GM11168 (cell line): ENCODE measurements around the gene TRERF1.
"Not testable (repeated sequence)": the region's sequence is repeated elsewhere in the genome, so short reads cannot be mapped to it uniquely, and the experiment has no call there.

ENCODE experiments used
- in situ Hi-C: fragments of 300-500 bp; cut with MboI; formaldehyde crosslinking; loops from one replicate; pipeline ENCODE4 v1.12.0; 2022; ENCODE audit warnings: low sequenced_read_pairs; ENCODE audit not compliant: unreplicated experiment

Gene TRERF1

DNA sequence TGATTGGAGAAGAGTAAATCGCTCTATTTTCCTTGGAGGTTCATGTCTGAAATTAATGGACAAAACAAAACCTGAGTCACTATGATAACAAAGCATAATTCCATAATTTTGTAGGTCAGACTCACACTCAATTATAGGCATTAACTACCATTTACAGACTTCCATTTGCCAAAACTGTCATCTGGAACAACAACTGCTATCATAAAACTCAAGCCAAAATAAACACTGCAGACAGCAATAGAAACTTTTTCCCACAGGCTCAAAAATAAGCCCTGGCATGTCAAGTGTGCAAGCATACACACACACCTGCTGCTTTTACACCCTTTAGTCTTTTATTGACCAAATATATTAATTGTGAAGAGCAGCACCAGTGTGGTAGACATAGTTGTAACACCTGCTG lies 241.2 kb downstream of the TRERF1 start:
- in situ Hi-C loops = no loop called here

DNA sequence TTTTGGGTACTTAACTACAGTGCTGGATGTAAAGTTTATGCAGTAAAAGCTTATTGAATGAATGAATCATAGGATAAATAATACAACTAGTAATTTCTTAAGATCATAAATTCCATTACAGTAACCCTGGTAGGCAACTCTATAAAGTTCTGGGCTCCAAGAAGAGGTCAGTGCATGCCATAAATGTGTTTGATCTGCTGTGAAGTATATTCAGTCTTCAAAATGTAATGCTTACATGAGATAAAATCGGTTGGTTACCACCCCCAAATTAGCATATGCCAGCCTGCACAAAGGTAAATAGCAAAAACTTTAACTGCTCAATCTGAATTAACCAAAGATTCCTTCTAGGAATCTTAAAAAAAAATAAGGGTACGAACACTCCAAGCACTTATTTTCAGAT lies 244.2 kb downstream of the TRERF1 start:
- in situ Hi-C loops = not testable (repeated sequence)

DNA sequence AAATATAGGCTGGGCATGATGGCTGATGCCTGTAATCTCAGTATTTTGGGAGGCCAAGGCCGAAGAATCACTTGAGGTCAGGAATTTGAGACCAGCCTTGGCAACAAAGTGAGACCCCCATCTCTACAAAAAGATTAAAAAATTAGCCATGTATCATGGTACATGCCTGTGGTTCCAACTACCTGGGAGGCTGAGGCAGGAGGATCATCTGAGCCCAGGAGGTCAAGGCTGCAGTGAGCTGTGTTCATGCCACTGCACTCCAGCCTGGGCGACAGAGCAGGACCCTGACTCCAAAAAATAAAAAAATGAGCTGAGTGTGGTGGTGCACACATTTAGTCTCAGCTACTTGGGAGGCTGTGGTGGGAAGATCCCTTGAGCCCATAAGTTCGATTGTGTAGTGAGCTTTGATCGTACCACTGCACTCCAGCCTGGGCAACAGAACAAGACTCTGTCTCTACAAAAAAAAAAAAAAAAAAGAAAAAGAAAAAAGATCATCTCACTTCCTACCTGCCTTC lies 246.9 kb downstream of the TRERF1 start:
- in situ Hi-C loops = no loop called here

DNA sequence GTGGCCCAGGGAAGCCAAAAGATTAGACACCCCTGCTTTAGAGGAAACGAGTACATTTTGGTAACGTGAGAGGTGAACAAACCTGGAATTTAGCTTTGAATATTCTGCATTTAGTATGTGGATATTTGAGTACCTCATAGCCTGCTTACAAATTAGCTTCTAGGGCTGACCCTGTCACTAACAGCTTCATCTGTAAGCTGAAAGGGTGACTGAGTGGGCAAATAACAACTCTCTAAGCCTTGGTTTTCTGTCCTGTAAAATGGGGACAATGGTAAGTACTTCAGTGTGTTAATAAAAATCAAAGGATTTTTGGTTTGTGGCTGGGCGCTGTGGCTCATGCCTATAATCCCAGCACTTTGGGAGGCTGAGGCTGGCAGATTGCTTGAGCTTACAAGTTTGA lies 248.5 kb downstream of the TRERF1 start:
- in situ Hi-C loops = no loop called here

DNA sequence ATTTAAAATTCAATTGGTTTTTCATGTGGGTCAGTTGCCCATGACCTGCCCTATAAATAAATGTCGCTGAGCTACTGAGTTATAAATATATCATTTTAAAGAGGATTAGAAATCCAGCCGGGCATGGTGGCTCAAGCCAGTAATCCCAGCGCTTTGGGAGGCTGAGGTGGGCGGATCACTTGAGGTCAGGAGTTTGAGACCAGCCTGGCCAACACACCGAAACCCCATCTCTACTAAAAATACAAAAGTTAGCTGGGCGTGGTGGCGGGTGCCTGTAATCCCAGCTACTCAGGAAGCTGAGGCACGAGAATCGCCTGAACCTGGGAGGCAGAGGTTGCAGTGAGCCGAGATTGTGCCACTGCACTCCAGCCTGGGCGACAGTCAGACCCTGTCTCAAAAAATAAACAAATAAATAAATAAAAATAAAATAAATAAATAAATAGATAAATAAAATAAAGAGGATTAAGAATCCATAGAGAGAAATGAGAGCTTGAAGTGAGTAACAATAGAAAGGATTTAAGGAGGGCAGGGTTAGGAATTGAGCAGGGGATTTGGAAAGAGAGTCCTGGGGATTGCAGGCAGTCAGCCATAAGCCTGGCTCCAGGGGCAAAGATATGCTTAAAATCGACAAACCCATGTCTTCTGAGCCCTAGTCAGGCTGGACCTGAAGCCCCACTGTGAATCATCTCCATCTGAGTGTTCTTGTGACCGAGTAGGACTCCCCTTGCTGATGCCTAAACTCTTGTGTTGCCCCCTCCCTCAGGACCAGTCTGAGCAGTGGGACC lies 249.4 kb downstream of the TRERF1 start:
- in situ Hi-C loops = not testable (repeated sequence)

DNA sequence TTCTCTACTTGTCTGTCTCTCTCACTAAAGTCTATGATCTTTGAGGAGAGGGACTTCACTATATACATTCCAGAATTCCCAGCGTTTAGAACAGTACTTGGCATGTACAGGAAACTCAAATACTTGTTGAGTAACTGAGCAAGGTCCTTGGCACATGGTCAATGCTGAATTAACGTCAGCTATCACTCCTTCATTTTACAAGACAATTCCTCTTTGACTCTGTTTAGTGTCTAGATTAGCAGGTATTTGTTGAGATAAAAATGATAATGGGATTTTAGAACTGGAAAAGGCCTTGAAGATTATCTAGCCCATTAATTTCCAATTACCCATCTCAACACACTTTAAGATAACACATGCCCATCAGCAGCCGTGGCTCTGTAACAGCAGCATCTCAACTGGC lies 250.3 kb downstream of the TRERF1 start:
- in situ Hi-C loops = no loop called here

DNA sequence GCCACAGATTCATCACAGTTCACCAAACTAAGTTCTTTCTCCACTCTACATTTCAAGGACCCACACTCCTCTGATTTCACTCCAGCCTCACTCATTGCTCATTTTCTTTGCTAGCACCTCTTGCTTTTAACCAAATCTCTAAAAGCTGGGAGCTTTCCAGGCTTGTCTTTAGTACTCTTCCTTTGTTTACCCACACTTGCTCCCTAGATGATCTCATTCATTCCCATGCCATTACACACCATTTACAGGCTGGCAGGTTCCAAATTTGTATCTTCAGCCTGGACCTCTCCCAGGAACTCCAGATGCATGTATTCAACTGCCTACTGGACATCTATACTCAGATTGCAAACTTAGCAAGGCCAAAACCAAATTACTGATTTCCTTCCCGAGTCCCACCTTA lies 251.7 kb downstream of the TRERF1 start:
- in situ Hi-C loops = no loop called here

DNA sequence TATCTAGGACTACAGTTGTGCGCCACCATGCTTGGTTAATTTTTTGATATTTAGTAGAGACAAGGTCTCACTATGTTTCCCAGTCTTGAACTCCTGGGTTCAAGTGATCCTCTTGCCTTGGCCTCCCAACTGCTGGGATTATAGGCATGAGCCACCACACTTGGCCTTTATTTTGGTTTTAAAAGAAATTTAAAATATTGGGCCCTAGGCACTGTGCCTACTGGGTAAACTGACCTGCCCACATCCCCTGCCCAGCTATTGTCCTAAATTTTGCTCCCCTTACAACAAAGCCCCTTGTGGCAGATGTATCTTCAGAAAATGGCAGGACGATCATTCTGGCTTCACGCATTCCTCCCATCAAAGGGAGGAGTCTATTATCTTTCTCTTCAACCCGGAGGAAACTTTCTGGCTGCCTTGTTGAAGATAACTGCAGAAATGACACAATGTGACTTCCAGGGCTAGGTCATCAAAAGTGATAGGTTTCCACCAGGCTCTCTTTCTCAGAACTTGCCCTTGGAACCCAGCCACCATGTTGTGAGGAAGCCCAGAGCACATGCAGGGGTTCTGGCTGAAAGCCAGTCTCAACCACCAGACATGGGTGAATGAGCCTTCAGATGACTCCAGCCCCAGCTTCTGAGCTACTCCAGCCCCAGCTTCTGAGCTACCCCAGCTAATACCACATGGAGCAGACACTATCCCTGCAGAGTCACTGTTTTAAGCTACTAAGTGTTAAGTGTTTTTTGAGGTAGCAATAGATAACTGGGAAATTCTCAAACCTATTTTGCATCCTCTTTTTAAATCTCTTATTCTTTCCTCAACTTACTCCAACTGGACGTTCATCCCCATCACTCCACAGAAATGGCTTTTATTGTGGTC lies 252.4 kb downstream of the TRERF1 start:
- in situ Hi-C loops = no loop called here

DNA sequence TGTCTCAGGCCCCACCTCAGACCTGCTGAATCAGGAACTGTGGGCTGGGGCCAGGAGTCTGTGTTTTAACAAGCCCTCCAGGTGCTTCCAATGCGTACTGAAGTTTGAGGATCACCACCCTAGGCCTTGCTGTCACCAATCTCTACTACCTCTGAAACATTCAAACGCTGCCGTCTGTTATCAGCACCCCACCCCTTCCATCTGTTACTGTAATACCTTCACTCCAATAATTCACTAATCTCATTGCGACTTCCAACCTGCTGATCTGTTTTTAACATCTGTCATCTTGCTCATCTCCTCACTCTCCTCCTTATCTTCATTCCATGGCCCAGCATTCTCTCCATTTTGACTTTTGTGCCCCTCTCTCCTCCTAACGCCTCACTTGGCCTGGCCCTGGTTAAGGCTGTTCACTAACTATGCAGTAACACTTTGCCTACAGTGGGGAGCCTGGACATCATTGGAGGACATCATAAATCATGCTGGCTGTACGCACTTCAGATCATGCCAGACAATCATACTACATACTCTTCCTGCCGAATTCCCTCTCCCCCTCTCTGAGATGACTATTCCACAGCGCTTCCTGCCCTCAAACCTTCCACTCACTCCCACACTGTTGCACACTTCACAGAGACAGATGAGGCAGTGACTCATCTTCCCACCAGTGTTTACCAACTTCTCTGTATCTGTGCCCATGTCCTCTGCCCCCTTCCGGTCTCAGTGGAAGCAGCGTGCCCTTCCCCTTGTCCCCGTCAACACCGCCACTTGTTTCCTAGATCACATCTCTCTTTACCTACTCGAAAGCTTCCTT lies 254.0 kb downstream of the TRERF1 start:
- in situ Hi-C loops = no loop called here

DNA sequence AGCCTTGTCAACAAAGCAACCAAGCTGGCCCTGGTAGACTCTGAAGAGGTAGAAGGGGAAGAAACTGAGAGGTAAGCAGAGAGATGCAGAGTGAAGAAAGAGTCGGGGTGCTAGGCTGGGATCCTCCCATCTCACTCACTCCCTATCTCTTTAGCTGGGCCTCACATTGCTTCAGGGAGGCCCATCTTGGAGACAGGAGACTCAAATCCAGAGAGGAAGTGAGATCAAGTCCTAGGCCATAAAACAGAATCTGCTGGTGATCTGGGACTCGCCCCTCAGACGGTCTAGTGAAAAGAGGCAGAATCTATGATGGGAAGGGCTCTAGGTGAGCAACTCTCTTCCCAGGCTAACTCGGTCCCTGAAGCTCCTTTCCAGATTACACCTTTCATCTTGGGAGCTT lies 256.3 kb downstream of the TRERF1 start:
- in situ Hi-C loops = no loop called here

DNA sequence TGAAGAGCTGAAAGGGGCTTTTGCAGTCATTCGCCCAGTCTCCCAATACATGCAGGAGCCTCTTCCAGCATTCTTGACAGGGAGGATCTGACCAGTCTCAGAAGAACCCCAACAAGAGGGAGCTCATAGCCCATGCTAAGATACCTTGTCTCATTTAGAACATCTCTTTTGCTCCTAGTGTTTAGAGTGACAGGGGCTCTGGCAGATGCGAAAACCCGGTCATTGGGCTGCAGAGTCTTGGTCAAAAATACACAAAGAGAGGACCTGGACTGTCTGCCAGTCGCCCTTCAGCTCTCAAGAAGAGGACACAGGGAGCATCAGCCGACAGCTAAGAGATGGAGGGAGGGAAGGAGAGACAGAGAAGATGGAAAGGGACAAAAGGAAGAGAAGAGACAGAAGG lies 257.7 kb downstream of the TRERF1 start:
- in situ Hi-C loops = no loop called here

DNA sequence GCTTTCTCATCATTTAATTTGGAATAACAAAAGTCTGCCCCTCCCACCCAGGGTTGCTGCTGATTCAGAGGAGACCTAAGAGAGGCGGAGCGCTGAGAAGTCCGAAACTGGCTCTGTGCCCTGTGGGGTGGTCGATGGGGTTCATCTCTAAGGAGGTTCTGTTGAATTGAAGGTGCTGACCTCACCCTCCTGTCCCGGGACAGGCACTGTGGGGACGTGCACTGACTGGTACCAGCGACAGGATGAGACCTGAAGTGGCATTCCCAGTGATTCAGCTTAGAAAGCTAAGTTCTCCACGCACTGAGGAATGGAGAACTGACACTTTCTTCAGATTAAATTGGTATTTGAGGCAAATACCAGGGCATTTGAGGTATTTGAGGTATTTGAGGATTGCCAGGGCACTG lies 258.2 kb downstream of the TRERF1 start:
- in situ Hi-C loops = no loop called here

DNA sequence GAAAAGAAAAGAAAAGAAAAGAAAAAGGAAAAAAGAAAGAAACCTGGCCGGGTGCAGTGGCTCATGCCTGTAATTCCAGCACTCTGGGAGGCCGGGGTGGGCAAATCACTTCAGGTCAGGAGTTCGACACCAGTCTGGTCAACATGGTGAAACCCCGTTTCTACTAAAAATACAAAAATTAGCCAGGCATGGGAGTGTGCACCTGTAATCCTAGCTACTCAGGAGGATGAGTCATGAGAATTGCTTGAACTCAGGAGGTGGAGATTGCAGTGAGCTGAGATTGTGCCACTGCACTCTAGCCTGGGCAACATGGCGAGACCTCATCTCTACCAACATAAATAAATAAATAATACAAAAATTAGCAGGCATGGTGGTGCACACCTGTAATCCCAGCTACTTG lies 259.3 kb downstream of the TRERF1 start:
- in situ Hi-C loops = not testable (repeated sequence)

DNA sequence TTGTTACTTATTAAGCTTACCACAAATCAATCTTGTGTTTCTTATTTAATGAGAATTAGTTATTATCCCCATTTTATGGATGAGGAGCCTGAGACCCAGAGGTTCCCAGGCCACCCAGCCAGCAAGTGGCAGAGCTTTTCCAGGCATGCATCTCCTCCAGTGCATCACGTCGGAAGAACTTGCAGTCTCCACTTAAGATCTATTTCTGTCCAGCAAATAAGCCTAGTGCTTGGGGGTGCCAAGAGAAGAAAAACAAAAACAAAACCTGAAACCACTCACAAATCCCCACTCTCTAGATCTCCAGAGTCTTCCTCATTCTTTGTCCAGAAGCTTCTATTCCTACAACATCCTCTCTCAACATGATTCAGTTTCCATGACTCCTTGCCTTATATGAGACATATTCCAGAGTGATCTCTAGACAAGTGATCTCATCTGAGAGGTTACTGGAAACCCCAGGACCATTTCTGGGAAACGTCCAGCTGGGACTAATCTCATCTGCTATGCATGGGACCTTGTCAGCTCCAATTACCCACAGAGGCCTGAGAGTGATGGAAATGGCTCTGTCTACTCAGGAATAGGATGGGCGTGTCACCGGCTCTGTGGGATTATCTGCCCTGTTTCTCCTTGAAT lies 261.1 kb downstream of the TRERF1 start:
- in situ Hi-C loops = no loop called here

DNA sequence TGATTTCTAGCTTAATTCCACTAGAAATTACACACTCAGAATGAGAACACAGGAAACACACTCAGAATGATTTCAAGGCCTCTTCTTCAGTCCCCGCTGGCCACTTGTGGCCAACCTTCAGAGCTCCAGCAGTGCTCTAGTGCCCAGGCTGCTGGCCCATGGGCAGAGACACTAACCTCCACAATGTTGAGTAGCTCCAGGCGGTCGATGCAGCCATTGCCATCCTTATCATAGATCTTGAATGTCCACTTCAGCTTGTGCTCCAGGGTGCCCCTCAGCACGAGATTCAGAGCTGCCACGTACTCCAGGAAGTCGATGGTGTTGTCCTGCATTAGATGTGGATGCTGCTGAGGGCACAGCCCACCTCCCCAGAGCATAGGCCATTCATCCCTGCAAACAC lies 263.3 kb downstream of the TRERF1 start:
- in situ Hi-C loops = no loop called here

DNA sequence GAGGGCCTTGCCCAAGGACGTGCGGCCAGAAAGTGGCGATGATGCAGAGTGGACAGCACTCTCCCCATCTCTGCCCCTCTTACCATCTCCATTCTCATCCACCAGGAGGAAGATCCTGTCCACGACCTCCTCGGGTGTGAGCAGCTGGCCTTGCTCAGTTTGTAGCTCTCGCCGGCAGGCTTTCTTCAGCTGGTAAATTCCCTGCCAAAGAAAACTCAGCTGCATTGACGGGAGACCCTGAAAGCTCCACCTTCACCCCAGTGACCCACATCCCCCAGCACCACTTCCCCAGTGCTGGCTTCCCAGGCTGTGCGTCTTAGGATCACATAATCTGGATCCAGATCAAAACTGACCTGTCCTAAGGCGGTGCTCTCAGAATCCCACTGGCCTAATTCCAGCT lies 266.1 kb downstream of the TRERF1 start:
- in situ Hi-C loops = no loop called here

DNA sequence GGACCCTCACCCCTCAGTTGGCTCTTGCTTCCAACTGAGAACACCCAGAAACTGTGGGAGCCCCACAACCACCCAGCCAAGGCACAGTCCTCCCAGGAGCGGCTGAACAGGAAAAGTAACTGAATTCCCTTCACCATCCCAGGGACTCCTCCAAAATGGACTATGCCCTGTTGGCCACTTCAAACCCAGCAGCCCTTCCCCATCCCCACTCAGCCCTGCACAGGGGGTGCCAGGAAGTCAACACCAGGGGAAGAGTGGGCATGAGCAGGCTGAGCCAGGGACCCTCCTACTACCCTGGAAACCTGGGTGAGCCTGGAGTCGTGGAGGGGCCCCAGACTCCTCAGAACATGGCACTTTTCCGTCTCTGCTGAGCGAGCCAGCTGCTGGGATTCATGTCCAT lies 267.3 kb downstream of the TRERF1 start:
- in situ Hi-C loops = no loop called here

DNA sequence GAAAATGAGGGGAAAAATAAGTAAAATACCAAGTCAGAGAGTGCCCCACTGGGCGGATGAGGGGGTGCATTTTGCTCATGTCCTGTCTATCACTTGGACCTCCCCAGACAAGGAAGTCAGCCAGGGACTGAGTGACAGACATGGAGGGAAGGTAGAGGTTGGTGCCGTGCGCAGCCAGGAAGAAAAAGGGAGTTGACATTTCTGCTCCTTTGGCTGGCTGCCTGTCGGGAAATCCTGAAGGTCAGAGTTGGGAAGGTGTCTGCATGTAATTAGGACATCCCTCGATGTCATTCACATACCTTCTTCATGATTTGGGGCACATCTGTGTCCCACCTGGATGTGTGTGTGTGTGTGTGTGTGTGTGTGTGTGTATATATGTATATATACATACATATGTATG lies 269.6 kb downstream of the TRERF1 start:
- in situ Hi-C loops = no loop called here

DNA sequence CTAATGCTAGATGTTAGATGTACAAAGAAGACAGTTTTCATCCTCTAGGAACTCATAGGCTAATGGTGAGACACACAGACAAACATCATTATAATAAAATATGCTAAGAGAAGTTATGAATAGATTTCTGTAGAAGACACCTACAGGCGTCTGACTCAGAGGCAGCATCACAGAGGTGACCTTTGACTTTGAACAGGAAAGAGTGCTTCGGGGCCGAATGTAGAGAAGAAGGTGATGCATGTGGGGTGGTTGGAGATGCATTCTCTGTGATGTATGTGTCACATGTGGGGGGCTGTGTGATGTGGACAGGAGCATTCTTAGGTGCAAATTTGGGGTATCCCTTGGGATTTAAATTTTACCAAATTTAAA lies 271.8 kb downstream of the TRERF1 start:
- in situ Hi-C loops = no loop called here

DNA sequence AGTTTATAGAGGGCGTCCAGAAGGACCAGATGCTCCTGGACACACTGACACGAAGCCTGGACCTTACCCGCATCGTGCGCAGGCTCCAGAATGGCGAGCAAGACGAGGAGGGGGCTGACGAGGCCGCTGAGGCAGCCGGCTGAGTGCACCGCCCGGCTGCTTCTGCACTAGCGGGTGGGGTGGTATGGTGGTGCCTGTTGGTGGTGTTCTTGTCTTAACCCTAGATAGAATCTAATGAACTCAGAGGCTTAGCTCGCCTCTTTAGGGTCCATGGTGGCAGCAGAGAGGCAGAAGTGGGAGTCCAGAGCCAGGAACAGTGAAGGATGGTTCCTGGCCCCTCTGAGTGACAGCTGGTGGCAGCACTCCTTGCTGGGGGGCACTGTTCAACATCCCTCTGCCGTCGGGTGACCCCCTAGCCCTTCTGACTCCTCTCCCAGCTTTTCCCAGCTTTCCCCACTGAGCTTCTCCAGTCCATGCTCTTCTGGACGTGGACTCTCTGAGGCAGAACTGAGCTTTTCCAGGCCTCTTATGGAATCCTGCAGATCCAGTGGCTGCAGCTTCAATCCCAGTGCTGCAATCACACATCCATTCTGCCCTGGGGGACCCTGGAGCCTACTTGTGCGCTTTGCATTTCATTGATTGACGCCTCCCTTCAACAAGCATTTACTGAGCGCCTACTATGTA lies 272.3 kb downstream of the TRERF1 start:
- in situ Hi-C loops = no loop called here
